NCI-H510A (cell line): ENCODE measurements around the gene MINDY4.
A peak's percentile ranks its signal among the peaks of the same experiment; 100 is the strongest.

Experiments used
- DNase-seq: peaks from one replicate; lab custom pipeline; 2025; lab: John Stamatoyannopoulos, UW

The MINDY4 gene

DNA sequence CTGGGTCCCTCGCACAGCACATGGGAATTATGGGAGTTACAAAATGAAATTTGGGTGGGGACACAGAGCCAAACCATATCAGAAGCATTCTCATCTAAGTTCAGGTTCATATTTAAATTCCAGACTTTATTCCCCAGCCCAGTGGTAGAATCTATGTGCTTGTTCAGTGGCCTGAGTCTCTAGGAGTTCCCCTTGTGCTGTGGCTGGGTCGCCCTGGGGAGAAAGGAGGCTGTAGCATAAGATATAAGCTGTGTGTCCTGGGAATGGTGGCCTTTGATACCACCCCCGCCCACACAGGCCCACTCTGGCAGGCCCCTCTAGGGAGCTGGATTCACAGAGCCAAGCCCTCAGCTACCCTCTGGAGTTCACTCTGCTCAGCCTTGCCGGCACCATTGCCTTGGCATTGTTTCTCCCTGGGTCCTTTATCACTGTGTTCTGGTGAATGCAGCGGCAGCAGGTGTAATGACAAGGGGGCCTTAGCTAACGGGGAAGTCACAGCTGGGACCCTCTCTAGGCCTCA, 64.2 kb downstream of the MINDY4 start:
- DNase-seq, result no peak

DNA sequence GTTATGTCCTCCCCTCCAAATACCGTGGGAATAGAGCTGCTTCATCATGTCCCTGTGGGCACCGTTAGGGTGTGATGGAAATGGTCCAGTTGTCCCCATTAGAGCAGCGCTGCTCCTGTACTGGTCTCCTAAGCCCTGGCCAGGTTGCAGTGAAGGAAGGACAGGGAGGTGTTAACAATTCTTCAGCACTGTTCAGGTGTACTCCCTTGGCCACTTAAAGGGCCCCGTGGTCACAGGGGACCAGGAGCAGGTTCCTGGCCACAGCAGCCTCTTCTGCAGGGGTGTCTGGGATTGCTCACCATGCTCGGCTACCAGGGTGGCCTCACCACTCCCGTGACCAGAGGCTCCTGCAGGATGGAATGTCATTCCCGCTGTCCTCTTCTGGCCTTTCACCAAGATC, 65.8 kb downstream of the MINDY4 start:
- no peak for DNase-seq

DNA sequence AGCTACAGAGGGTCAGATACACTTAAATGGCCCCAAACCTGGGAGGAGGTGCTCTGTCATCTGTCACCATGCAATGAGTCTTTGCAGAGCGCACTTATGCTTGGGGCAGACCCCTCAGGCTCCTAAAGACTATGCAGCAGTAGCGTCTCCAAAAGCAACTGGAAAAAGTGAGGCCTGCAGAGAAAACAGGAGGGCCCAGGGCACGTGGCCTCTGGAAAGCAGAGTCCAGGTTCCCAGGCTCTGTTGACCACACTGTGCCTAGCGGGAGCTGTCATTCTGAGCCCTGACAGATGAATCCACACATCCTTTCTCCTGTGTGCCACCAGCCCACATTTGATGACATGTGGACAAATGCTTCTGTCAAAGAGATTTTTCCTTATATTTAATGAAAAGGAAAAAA, 66.4 kb downstream of the MINDY4 start:
- DNase-seq, result no peak

DNA sequence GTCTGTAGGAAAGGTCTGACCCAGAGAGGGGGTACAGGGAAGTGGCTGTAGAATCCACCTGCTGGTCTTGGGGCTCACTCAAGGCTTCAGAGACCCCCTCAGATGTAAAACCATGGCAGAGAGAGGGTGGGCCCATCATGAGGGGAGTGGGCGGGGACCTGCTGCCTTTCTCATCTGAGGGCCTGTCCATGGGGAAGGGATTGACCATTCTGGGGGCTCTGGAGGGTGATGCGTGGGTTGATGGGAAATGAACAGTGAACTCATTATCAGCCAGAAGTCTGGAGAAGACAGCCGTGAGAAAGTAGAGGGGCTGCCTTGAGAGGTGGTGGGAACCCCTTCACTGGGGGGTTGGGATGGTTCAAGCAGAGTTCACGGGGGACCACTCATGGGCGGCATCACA, 66.8 kb downstream of the MINDY4 start:
- DNase-seq, result no peak

DNA sequence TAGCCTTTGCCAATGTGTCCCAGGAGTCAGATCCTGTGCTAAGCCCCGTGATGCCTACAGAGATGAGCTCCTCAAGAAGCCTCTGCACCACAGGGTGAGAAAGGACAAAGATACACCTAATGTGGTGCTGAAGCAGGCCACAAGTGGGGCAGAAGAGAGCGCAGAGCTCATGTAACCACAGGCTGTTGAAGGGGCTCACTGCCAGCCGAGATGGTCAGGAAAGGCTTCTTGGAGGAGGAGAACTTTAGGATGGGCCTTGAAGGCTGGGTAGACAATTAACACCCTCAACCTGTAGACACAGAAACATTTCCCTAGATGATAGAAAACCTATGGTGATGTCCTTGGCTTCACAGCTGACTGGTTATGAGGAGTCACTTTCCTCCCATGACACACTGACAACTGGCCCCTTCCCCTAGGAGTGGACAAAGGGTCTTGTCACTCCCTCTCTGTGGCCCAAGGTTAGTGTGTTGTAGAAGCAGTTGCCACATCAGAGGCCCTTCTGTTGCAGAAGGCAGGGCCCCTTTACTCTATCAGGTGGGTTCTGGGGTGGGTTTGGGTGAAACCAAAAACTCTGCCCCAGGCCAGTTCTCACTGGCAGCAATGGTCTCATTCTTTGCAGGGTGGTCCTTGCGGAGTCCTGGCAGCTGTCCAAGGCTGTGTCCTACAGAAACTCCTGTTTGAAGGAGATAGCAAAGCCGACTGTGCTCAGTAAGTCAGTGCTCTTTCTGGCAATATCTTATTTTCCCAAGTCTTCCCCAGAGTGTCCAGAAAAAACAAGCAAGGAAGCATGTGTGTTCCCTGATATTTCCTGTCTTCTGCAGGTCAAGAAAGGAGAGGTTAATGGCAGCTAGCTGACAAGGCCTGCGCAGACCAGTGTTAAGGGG, 69.2 kb downstream of the MINDY4 start:
- DNase-seq, result no peak

DNA sequence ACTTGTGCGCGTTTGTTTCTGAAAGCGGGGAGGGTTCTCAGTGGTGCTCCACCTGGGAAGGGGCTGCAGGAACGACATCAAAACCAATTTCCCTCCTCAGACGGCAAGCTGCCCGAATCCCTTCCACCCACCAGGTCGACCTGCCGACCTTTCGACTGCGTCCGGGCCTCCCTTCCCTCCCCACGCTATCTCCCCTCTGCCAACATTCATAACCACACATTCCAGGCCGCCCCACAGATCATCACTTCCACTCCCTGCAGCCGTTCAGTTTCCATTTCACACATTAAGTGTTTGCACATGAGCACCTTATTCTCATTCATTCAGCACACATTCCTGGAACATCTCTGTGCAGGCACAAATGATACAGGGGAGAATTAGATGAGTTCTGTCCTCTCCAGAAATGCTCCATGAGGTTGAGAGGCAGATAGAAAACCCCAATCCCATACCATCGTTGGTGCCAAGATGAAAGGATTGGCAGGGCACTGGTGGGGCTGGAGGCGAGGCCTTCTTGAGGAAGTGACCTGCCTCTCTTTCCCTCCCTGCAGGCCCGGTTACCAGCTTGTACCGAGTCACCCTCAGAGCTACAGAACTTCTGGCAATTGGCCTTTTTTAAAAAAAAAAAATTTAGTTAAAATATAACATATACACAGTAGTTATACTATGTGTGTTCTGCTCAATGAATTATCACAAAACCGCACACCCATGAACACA, 70.0 kb downstream of the MINDY4 start:
- DNase-seq, result no peak

DNA sequence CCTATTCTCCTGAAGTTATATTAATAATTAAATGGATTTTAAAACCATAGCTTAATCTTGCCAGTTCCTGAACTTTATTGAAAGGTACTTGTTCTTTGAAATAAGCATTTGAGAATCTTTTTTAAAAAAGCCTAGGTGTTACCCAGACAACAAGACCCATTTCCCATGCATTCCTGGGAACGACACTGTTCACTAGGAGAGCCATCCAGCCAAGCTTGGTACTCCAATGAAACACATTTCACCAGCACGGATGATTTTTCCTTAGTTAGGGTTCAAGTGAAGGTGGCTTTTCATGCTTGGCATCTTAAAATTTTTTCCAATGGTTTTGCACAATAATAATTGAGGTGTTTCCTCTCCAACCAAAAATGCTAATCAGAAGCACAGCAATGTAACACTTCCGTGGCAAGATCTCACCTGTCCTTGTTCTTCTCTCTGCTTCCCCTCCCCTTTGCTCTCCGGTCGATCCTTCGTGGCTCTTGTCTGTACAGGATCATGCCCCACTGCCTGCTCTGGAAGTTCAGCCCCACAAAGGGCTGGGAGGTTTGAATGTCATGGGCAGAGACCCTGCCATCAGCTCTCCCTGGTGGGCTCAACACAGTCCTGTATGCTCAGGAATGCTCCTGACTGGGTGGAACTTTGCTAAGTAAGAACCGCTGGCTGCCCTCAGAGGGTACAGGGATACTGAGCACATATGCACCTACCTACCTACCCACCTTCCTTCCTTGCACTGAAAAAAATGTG, 70.8 kb downstream of the MINDY4 start:
- DNase-seq, result no peak

DNA sequence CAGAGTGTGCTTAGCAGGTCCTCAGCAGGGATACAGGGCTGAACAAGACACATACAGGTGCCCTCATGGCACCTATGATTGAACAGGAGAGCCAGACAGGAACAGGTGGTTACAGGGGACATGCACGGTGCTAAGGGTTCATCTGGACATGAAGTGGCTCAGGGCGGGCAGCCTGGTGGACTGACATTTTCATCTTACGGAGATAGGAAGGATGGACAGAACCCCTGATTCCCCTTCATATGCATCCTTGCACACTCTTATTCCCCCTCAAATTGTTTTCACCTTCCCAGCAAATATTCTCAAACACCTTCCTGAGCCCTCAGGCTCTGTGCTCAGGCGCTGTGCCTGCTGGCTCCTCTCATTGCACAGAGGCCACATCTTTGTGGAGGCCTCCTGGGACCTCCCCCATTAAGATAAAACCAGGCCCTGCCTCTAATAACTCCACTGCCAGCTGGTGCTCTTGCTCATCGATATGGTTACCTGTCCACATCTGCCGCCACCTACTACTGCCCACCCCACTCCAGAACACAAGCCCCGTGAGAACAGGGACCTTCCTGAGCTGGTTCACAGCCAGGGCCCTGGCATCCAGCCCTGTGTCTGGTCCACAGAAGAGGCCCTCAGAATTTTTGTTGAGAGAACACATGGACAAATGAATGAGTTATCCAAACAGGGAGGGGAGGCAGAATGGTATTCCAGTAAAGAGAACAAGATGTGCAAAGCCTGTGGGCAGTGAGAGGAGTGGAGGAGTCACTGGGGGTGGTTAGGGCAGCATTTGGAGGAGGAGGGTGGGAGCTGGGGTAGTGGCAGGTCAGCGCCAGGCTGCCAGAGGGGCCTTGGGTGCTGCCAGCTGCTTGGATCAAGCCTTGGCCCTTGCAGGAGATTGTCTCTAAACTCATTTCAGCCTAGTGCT, 71.6 kb downstream of the MINDY4 start:
- DNase-seq, result no peak

DNA sequence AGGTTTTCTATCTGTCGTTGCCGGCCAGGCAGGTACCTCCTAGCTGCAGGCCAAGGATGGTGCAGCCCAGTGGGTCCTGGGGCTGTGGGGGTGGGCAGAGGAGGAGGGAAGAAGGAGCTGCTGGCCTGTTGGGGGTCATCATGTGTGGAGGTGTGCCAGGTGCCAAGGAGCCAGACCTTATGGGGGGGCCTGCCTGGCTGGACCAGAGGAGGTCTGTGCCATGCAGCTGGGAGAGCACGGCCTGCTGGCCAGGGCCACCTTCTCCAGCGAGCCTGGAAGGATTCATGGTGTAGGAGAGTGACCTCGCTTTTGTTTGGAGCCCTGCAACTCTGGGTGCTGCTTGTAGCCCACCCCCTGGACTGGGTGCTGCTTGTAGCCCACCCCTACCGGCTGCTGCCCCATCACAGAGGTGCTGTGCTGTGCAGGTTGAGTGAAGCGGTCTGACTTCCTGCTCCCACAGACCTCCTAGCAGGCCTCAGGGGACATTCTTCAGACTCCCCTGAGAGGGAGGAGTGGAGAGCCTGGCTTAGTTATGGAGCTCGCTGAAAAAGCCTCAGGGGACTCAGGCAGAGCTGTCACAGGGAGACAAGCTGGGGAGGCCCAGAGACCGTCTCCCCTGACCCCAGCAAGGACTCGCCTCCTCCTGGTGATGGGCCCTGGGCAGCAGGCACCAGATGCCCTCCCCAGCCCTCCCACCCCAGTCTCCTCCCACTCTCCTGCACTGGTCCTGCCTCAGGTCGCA, 72.7 kb downstream of the MINDY4 start:
- no peak for DNase-seq

DNA sequence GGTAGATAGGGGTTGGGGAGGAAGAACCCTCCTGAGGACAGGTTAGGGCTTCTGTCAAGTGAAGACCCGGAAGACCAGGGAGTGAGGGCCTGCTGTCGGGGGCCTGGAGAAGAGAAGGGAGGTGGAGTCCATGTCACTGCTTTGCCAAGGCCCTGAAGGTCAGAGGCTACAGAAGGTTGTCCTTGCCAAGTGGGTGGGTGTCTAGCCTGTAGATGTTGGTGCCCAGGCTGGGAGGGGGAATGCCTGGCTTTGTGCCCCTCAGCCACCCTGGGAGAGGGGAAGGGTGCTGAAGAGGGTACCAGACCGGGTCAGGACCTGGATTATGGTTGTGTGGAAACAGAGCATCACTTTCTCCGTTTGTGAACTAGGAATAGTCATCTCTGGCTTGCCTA, 73.3 kb downstream of the MINDY4 start:
- no peak for DNase-seq

DNA sequence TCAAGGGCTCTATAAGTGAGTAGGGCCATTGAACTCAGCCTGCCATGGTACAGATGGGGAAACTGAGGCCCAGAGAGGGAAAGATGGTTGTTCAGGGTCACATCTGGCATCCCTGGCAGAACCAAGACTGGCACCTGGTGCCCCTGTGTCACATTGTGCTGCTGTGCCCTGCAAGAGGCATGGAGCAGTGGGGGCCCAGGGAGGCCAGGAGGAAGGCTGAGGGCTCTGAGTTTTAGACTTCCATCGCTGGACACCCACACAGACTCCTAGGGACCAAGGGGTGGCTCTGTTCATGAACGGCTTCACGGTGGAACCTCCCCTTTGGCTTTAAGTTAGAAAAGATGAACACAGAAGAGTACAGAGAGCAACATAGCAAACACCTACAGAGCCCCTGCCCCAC, 73.7 kb downstream of the MINDY4 start:
- no peak for DNase-seq

DNA sequence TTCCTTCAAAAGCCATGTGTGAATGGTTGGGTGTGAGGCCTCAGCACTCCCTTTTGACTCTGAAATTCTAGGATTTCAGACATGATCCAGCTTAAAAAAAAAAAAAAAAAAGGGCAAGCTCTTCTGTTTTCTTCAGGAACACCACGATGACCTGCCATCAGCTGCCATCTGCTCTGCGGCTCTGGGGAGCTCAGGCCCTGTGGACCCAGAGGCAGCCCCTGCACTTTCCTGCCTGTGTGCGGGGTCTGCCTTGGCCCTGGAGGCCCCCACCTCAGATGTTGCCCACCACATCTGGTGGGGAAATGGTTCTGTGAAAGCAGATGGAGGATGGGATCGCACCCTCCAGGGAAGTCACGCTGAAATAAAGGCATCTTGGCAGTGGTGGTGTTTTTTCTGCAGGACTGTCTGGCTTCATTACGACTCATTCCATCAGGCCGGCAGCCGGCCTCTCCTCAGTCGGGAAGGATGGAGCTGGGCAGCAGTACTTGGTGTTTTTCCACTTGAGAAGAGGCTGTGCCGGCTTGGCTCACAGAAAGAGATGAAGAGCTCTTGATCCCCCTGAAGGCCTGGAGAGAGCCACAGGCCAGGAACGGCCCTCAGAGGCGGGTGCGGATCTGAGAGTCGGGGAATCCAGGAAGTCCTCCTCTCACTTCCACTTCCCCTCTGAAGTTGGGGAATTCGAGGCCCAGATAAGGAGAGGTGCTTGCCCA, 74.4 kb downstream of the MINDY4 start:
- no peak for DNase-seq

DNA sequence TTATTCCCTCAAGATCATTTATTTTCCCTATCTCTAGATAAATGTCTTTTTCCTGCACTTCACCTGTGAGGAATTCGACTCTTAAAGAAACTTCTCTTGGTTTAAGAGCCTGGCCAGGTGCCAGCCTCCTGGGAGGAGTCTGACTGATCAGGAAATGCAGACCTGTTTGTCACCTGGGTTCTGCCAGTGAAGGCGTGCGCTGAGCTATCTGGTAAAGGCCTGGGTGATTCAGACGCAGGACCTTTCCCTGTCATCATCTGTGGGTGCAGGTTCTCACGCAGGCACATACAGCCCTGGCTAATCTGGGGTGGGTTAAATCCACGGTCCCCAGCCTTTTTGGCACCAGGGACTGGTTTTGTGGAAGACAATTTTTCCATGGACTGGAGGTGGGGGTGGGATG, 75.2 kb downstream of the MINDY4 start:
- peak; percentile 22 for DNase-seq

DNA sequence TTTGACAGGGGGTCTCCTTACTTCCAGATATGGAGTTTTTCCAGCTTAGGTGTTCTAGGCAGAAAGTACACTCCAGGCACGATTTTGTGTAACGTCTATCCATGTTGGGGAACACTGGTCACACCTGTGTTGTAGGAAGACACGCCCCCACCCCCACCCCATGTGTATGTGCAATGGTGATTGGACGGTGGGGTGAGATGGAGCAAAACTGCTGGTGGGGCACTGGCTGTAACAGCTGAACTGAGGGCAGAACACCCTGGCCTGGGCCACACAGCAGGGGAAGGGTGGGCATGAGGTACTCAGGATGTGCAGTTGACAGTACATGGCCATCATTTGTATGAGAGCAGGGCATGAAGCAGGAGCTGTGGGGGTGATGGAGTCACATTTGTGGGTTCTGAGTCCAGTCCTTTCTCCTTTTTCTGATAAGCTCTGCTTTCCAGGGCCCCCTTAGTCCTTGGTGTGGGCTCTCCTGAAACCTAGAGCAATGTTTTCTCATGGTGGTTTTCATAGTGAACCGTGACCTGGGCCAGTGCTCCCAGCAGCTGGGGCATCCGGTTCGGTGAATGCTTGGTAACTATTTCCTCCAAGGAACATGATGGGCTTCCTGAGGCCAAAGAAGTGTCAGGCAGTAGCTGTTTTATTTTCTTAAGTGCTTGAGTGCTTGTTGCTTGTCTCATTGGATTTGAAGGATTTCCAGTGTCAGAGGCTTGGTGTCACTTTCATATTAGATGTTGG, 77.1 kb downstream of the MINDY4 start:
- no peak for DNase-seq

DNA sequence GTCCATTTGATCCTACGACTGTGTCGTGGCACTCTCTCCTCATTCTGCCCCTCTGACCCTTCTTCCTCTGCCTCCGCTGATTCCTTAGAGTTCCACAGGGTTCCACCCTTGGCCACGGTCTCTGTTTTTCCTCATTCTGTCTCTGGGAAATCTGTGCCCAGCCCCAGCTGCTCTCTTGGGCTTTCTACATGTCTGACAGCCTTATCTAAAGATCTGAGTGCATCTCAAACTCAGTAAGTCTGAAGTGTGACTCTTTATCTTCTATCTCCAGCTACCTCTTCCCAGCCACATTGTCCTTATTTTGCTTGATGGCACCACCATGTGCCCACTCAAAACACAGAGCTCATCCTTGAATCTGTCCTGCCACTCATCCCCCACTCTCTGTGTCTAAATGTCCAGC, 78.3 kb downstream of the MINDY4 start:
- no peak for DNase-seq

DNA sequence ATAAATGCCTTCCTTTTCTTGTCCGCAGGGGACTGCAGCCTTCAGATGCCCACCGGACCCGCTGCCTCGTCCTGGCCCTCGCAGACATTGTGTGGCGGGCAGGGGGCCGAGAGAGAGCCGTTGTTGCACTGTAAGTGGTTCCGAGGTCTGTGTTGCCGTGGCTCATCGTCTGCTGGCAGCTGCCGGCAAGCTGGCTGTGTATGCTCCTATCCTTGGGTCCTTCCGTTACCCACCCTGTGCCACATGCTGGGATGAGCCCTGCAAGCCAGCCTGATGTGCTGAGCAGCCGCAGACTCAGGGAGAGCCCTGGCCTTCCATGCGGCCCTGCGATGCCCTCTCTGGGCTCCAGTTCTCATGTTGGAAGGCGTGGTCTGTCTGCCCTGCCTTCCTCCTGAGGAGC, 79.2 kb downstream of the MINDY4 start:
- DNase-seq, result no peak

DNA sequence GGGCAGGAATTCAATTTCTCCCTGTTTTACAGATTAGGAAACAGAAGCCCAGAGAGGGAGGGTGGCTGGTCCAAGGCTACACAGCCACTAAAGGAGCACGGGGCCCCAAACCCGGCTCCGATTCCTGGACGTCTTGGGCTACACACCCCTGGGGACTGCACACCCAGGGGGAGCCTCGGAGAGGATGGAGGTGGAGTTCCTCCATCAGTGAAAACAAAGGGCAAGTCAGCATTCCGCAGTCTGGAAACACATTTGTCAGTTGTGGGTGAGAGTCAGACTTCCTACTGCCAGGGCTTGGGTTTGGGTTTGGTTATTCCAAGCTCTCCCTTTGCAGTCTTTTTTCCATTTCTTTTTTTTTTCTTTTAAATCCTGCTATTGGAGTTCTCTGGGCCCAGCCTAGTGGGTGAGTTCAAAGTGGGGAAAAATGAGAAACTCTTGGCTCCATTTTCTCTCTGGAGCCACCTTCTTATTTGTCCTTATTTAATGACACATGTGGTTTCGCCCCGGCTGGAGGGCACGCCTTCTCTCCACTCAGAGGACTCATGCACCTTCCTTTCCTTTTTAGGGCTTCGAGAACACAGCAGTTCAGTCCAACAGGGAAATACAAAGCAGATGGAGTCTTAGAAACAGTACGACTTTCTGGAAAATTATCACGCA, 80.6 kb downstream of the MINDY4 start:
- no peak for DNase-seq

DNA sequence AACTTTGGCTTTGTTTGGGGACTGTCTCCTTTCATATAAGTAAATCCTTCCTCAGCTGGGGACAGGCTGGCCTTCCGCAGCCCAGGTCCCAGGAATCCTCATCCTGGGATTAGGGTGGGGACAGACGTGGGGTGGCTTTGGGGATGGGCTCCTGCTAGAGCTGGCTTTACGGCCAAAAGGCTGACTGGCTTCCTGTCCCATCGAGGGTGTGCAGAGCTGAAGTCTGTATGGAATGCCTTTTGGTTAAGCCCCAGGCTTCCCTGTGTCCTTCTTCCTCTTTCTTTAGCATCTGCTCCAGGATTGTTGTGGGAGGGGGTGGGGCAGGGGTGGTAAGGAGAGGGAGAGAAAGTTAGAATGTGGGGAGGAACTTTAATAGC, 81.1 kb downstream of the MINDY4 start:
- no peak for DNase-seq

DNA sequence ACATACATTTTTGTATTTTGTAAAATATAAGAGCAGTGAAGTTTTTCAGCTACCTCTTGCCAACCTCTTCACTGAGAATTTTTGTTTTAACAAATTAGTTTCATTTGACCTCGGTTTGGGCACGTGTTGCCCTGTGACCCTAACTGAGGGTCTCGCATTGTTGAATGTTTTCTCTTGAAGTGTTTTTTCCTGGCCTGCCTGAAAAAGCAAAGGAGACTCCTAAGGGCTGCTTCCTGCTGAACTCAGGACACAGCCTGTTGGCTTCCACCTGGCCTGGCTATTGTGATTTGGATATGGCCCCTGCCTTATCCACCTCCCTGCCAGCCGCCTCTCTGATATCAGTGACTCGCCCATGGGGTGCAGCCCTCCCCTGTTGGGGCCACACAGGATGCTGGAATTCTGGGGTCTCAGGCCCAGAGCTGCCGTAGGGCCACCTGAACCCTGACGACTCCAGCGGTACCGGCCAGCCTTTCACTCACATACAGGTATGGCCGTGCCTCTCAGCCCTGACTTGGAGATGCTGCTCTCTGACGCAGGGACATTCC, 81.6 kb downstream of the MINDY4 start:
- DNase-seq, result no peak
